Astrocyte of the spinal cord (primary cell): ENCODE data around the gene PSMA5.

Source experiments
- DNase-seq: peaks from one replicate; pipeline ENCODE4 v3.0.0; 2011; ENCODE audit warnings: low read depth, low spot score
- H3K4me3 ChIP-seq: 2 replicates; pipeline ENCODE4 v1.5.1; 2011; ENCODE audit warnings: low read depth, mild to moderate bottlenecking, low read length, moderate library complexity
- in situ Hi-C: cut with HindIII; loops from 2 replicates; pipeline ENCODE4 v1.10.0; 2017; ENCODE audit warnings: low sequenced_read_pairs
- TF ChIP-seq, protein P1 (sequence below): IDR thresholded peaks from 2 replicates; pipeline ENCODE4 v1.5.1; 2012; ENCODE audit warnings: low read depth, mild to moderate bottlenecking, low read length, inconsistent platforms

PSMA5 gene

DNA sequence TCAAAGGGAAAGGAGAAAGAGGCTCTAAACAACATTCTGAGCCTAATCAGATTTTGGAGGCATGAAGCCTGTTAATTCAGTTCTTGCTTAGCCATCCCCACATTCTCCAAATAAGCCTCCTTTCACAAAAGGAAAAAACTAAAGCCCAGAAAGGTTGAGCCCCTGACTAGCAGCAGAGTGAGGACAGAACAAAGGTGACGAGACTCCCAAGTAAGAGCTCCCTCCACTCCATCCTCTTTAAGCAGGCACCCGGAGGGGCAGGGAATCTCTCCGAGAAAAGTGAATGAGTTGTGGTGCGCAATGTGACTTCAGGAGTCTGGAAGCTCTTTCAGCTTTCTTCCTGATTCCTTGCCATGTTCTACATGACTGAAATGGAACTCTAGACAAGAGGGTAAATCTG, 76.1 kb downstream of the PSMA5 start:
- TF ChIP-seq, protein P1, sequence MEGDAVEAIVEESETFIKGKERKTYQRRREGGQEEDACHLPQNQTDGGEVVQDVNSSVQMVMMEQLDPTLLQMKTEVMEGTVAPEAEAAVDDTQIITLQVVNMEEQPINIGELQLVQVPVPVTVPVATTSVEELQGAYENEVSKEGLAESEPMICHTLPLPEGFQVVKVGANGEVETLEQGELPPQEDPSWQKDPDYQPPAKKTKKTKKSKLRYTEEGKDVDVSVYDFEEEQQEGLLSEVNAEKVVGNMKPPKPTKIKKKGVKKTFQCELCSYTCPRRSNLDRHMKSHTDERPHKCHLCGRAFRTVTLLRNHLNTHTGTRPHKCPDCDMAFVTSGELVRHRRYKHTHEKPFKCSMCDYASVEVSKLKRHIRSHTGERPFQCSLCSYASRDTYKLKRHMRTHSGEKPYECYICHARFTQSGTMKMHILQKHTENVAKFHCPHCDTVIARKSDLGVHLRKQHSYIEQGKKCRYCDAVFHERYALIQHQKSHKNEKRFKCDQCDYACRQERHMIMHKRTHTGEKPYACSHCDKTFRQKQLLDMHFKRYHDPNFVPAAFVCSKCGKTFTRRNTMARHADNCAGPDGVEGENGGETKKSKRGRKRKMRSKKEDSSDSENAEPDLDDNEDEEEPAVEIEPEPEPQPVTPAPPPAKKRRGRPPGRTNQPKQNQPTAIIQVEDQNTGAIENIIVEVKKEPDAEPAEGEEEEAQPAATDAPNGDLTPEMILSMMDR: no peak
- no peak overlapping the region for H3K4me3 ChIP-seq
- DNase-seq: no peak
- in situ Hi-C loops: no loop called here
